ENCODE results near the gene UBE2L3. TPM values are rescaled to one million over a fixed set of nuclear protein-coding genes. Genes with fewer than 3 reads are reported as not detected.
"Not testable (repeated sequence)": the region's sequence is repeated elsewhere in the genome, so short reads cannot be mapped to it uniquely, and the experiment has no call there.

The UBE2L3 gene
- total and polyA plus RNA-seq, 5 experiments from 2014 or later: 33.3 to 97.6 (median 88.4) TPM

DNA sequence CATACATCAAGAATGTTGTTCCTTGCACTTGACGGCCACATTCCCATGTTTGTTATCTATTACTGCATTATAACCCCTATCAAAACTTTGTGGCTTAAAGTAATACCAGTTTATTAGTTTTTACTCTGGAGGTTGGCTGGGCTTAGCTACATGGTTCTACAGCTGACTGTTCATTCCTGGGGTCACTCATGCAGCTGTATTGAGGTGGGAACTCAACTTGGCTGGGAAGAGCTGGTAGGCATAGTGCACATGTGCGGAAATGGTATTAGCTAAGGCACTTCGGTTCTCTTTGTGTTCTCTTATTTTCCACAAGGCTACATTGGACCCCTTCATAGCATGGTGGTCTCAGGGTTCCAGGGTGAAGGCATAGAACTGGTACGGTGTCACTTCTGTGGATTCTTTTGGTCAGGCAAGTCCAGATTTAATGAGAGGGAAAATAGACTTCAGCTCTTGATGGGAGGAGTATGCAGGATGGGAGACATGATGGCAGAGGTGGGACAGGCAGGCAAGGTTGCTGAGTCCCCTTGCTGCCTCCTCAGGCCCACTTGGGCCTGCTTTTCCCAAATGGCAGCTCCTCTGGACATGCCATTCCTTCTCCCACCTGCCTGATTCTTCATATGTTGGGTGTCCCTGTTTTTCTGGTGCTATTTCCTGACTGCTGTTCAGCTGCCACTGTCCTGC, 46.2 kb downstream of the UBE2L3 start:
- POLR2A ChIA-PET: interaction anchor here (0.9 kb wide), 2 partner anchors 10 to 16 kb away, joined by 3 read pairs; partner anchors contain the start of gene YDJC
- ATAC-seq (no peak), DNase-seq (no peak)
- Mint-ChIP-seq H3K27me3 (no peaks in the 10 kb centered on the region), H3K36me3 (peaks cover 0 to 77% (median 3%) of the 10 kb centered on the region in 3 donors), H3K4me1 (peaks cover 12 to 39% (median 25%) of the 10 kb centered on the region in 4 donors), H3K9me3 (no peaks in the 10 kb centered on the region), H3K27ac (peak overlapping the region in 7 of 10 donors; percentile 8 to 72 (median 44)), H3K4me3 (no peak overlapping the region)

DNA sequence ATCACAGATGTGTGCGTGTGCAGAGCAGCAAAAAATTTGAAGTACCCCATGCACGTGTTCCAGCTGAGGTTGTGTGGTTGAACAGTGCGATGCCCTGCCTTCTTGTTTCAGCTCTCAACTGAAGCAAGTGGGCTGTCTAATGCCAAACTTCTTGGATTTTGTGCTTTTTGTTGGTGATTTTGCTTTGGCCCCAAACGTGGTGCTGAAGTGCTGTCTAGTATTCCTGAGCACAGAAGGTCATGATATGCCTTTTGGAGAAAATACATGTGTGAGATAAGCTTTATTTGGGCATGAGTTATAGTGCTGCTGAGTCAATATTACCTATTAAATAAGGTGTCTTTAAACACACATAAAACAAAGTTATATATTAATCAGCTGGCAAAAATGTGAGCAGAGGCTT, 48.2 kb downstream of the UBE2L3 start:
- Mint-ChIP-seq H3K27ac (peak overlapping the region in 5 of 10 donors; percentile 39 to 66 (median 59)), H3K9me3 (no peaks in the 10 kb centered on the region), H3K4me1 (peaks cover 13 to 49% (median 36%) of the 10 kb centered on the region in 4 donors), H3K27me3 (no peaks in the 10 kb centered on the region), H3K4me3 (no peak overlapping the region), H3K36me3 (peaks cover 0 to 67% (median 3%) of the 10 kb centered on the region in 3 donors)
- DNase-seq (no peak), ATAC-seq (no peak)
- POLR2A ChIA-PET: interaction anchor here (0.6 to 1.4 kb wide), 2 partner anchors 29 to 47 kb away, joined by 4 to 5 read pairs; no protein-coding TSS in a partner anchor

GRCh38 chr22:21617337-21617736, 49.8 kb downstream of the UBE2L3 start:
- not testable (repeated sequence) for ATAC-seq, H3K27me3 Mint-ChIP-seq, H3K4me3 Mint-ChIP-seq, DNase-seq, H3K9me3 Mint-ChIP-seq
- H3K27ac Mint-ChIP-seq: peak overlapping the region in 6 of 10 donors; percentile 12 to 62 (median 27)
- peaks cover 0 to 66% (median 3%) of the 10 kb centered on the region in 3 donors for H3K36me3 Mint-ChIP-seq
- H3K4me1 Mint-ChIP-seq: peaks cover 9 to 44% (median 31%) of the 10 kb centered on the region in 4 donors
- POLR2A ChIA-PET: interaction anchor here (1.1 kb wide), 1 partner anchor 15 kb away, joined by 4 read pairs; the partner anchor contains the start of gene CCDC116

GRCh38 chr22:21621025-21621424, 53.5 kb downstream of the UBE2L3 start:
- POLR2A ChIA-PET: interaction anchor here (1.2 kb wide), 1 partner anchor 8 kb away, joined by 4 read pairs; no protein-coding TSS in a partner anchor
- Mint-ChIP-seq H3K9me3 (no peaks in the 10 kb centered on the region), H3K27me3 (no peaks in the 10 kb centered on the region), H3K27ac (peak overlapping the region in 7 of 10 donors; percentile 25 to 82 (median 49)), H3K4me1 (peaks cover 15 to 41% (median 40%) of the 10 kb centered on the region in 4 donors), H3K4me3 (peak overlapping the region in 1 of 10 donors; percentile 46), H3K36me3 (peaks cover 0 to 44% (median 0%) of the 10 kb centered on the region in 3 donors)
- no peak for ATAC-seq
- no peak for DNase-seq

- Mint-ChIP-seq H3K9me3 (no peaks in the 10 kb centered on the region), H3K36me3 (peaks cover 0 to 48% (median 0%) of the 10 kb centered on the region in 3 donors), H3K4me1 (peaks cover 19 to 51% (median 44%) of the 10 kb centered on the region in 4 donors), H3K27ac (peak overlapping the region in 5 of 10 donors; percentile 13 to 88 (median 77)), H3K4me3 (no peak overlapping the region), H3K27me3 (no peaks in the 10 kb centered on the region)
- no peak for DNase-seq
- POLR2A ChIA-PET: interaction anchor here (1.1 kb wide), 1 partner anchor 11 kb away, joined by 3 read pairs; no protein-coding TSS in a partner anchor
- ATAC-seq: no peak
Observed at GRCh38 chr22:21622011-21622918, 54.8 kb downstream of the UBE2L3 start.

GRCh38 chr22:21622919-21623647, 55.6 kb downstream of the UBE2L3 start:
- ATAC-seq (no peak), DNase-seq (no peak)
- Mint-ChIP-seq H3K36me3 (peaks cover 0 to 51% (median 6%) of the 10 kb centered on the region in 3 donors), H3K4me1 (peaks cover 21 to 57% (median 50%) of the 10 kb centered on the region in 4 donors), H3K27me3 (no peaks in the 10 kb centered on the region), H3K4me3 (peak overlapping the region in 1 of 10 donors; percentile 18), H3K9me3 (no peaks in the 10 kb centered on the region), H3K27ac (peak overlapping the region in 7 of 10 donors; percentile 13 to 88 (median 66))
- POLR2A ChIA-PET: interaction anchor here (1.1 to 1.2 kb wide), 2 partner anchors 9 to 10 kb away, joined by 3 read pairs; no protein-coding TSS in a partner anchor

DNA sequence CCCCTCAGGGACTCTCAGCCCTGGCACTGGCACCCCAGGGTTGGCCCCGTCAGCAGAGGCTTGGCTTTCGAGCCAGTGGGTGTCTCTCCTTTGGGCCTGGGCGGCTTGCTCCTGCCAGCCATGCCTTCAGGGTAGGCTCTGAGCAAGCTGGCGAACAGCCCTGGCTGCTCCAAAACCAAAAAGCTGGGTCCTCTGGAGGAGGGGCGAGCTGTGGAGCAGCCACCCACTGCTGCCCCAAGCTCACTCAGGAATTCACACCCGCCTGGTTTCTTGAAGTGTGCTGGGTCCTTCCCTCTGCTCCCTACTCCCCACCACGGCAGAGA, 56.1 kb downstream of the UBE2L3 start:
- peaks cover 22 to 60% (median 53%) of the 10 kb centered on the region in 4 donors for H3K4me1 Mint-ChIP-seq
- H3K27me3 Mint-ChIP-seq: no peaks in the 10 kb centered on the region
- no peak for DNase-seq
- peaks cover 0 to 52% (median 9%) of the 10 kb centered on the region in 3 donors for H3K36me3 Mint-ChIP-seq
- H3K4me3 Mint-ChIP-seq: no peak overlapping the region
- POLR2A ChIA-PET: interaction anchor here (1.2 kb wide), 1 partner anchor 10 kb away, joined by 3 read pairs; no protein-coding TSS in a partner anchor
- H3K9me3 Mint-ChIP-seq: no peaks in the 10 kb centered on the region
- H3K27ac Mint-ChIP-seq: peak overlapping the region in 2 of 10 donors; percentile 66 to 88
- no peak for ATAC-seq

DNA sequence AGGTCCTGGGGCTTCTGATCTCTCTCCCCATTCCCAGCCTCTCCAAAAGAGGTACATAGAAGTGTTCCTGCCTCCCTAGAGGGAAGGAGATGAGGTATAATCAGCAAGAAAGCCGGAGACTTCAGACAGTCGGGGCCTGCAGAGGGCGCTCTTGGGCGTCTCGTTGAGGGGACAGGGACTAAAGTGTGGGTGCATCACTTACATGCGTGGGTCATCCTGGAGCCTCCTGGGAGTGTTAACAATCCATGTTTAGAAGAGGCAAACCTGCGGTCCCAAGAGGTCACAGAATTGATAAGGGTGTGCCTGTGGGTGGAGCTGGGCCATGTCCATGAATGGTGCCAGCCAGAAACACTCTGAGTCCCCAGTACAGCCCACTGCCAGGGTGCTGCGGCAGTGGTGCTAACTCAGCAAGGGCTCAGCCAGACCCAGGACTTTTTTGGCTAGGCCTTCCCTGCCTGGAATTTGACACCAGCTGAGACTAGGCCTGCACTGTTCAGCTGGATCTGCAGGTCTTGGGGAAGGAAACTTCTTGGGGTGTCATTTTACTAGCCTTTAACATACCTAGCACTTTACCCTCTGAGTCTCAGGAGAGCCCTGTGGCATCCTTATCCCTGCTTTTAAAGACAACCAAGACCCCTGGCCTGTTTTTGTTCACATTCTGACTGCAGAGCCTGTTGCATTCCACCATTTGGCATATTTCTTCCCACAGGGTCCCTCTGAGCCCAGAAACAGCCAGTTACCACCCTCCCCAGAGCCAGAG, 56.8 kb downstream of the UBE2L3 start:
- Mint-ChIP-seq H3K4me1 (peaks cover 19 to 57% (median 49%) of the 10 kb centered on the region in 4 donors), H3K9me3 (no peaks in the 10 kb centered on the region), H3K27ac (peak overlapping the region in 9 of 10 donors; percentile 30 to 90 (median 78)), H3K4me3 (no peak overlapping the region), H3K27me3 (no peaks in the 10 kb centered on the region), H3K36me3 (peaks cover 0 to 51% (median 9%) of the 10 kb centered on the region in 3 donors)
- POLR2A ChIA-PET: interaction anchor here (1.0 to 1.2 kb wide), 2 partner anchors 10 to 18 kb away, joined by 3 read pairs; partner anchors contain the start of gene SDF2L1
- DNase-seq (peak in 6 of 10 donors; percentile 25 to 32 (median 30)), ATAC-seq (peak in 1 of 2 donors; percentile 35)

GRCh38 chr22:21624880-21625791, 57.6 kb downstream of the UBE2L3 start:
- peak overlapping the region; percentile 41 to 90 (median 80) for H3K27ac Mint-ChIP-seq
- H3K4me3 Mint-ChIP-seq: peak overlapping the region in 2 of 10 donors; percentile 43 to 48
- DNase-seq (no peak), ATAC-seq (no peak)
- H3K4me1 Mint-ChIP-seq: peaks cover 17 to 52% (median 43%) of the 10 kb centered on the region in 4 donors
- H3K27me3 Mint-ChIP-seq: no peaks in the 10 kb centered on the region
- peaks cover 0 to 48% (median 9%) of the 10 kb centered on the region in 3 donors for H3K36me3 Mint-ChIP-seq
- H3K9me3 Mint-ChIP-seq: no peaks in the 10 kb centered on the region
- POLR2A ChIA-PET: interaction anchor here (0.7 to 1.0 kb wide), 4 partner anchors 17 to 1451 kb away, joined by 3 to 6 read pairs (median 3); partner anchors contain the start of gene SDF2L1

- DNase-seq: no peak
- Mint-ChIP-seq H3K36me3 (peaks cover 0 to 42% (median 9%) of the 10 kb centered on the region in 3 donors), H3K4me1 (peaks cover 17 to 50% (median 45%) of the 10 kb centered on the region in 4 donors), H3K27ac (peak overlapping the region in 8 of 10 donors; percentile 40 to 88 (median 70)), H3K4me3 (peak overlapping the region in 4 of 10 donors; percentile 45 to 50 (median 47)), H3K27me3 (no peaks in the 10 kb centered on the region), H3K9me3 (no peaks in the 10 kb centered on the region)
- POLR2A ChIA-PET: interaction anchor here (0.7 to 1.0 kb wide), 3 partner anchors 16 to 62 kb away, joined by 3 read pairs; no protein-coding TSS in a partner anchor
- ATAC-seq: no peak
Observed at GRCh38 chr22:21626073-21626734, 58.7 kb downstream of the UBE2L3 start.

Measured in naive thymus-derived CD8-positive, alpha-beta T cell (primary cell).